DND-41 (cell line): ENCODE results near the gene CLDN14.

Experiments
- ATAC-seq: fragments of 200-7000 bp; cut with Tn5 transposase; 3 replicates; pipeline ENCODE4 v1.9.1; 2021; ENCODE audit warnings: low read depth; ENCODE audit not compliant: insufficient read depth
- DNase-seq: peaks from one replicate; pipeline ENCODE4 v3.0.0-alpha.2; 2020
- H2AFZ ChIP-seq: 2 replicates; pipeline ENCODE4 v1.6.0; 2012; ENCODE audit warnings: low read depth, low read length
- H3K27ac ChIP-seq: 2 replicates; pipeline ENCODE4 v1.5.1; 2012; ENCODE audit warnings: low read length, inconsistent platforms
- H3K27me3 ChIP-seq: fragments of 200-600 bp; sonication (generic); 2 replicates; pipeline ENCODE4 v1.6.0; 2012; ENCODE audit warnings: low read length, mild to moderate bottlenecking, inconsistent platforms; ENCODE audit not compliant: insufficient read depth, poor library complexity
- H3K36me3 ChIP-seq: 2 replicates; pipeline ENCODE4 v1.5.1; 2012; ENCODE audit warnings: low read length, inconsistent platforms; ENCODE audit not compliant: insufficient read depth
- H3K4me1 ChIP-seq: 2 replicates; pipeline ENCODE4 v1.5.1; 2012; ENCODE audit warnings: mild to moderate bottlenecking, low read length; ENCODE audit not compliant: insufficient read depth
- H3K4me2 ChIP-seq: 2 replicates; pipeline ENCODE4 v1.6.0; 2012; ENCODE audit warnings: mild to moderate bottlenecking, moderate library complexity, low read length, inconsistent platforms; ENCODE audit not compliant: insufficient read depth
- H3K4me3 ChIP-seq, 2 experiments: fragments of 200-600 bp in 1 of 2; shearing (Covaris generic) in 1 of 2; 2 replicates each; pipeline ENCODE4 v1.5.1; 2012 to 2016; ENCODE audit warnings: inconsistent platforms in 2 of 2, low read length in 2 of 2, mild to moderate bottlenecking in 2 of 2, low read depth in 1 of 2, moderate library complexity in 1 of 2
- H3K79me2 ChIP-seq: 2 replicates; pipeline ENCODE4 v1.6.0; 2012; ENCODE audit warnings: low read length, inconsistent platforms; ENCODE audit not compliant: insufficient read depth
- H3K9ac ChIP-seq: 2 replicates; pipeline ENCODE4 v1.6.0; 2012; ENCODE audit warnings: low read depth, mild to moderate bottlenecking, inconsistent platforms, low read length, moderate library complexity
- H3K9me3 ChIP-seq: 2 replicates; pipeline ENCODE4 v1.5.1; 2012; ENCODE audit warnings: low read length, moderate library complexity, mild to moderate bottlenecking, inconsistent platforms; ENCODE audit not compliant: insufficient read depth, severe bottlenecking
- H4K20me1 ChIP-seq: 2 replicates; pipeline ENCODE4 v1.6.0; 2012; ENCODE audit warnings: low read length; ENCODE audit not compliant: insufficient read depth
- CTCF ChIP-seq: IDR thresholded peaks from 2 replicates; pipeline ENCODE4 v1.5.1; 2012; ENCODE audit warnings: borderline replicate concordance, low read length, moderate library complexity, mild to moderate bottlenecking; ENCODE audit not compliant: poor library complexity, severe bottlenecking; ENCODE audit errors: extremely low read depth
- EZH2 ChIP-seq: IDR thresholded peaks from 3 replicates; pipeline ENCODE4 v1.6.1; 2012; ENCODE audit warnings: borderline replicate concordance, low read depth, mild to moderate bottlenecking, moderate library complexity, low read length, inconsistent platforms; ENCODE audit not compliant: severe bottlenecking

CLDN14 gene

DNA sequence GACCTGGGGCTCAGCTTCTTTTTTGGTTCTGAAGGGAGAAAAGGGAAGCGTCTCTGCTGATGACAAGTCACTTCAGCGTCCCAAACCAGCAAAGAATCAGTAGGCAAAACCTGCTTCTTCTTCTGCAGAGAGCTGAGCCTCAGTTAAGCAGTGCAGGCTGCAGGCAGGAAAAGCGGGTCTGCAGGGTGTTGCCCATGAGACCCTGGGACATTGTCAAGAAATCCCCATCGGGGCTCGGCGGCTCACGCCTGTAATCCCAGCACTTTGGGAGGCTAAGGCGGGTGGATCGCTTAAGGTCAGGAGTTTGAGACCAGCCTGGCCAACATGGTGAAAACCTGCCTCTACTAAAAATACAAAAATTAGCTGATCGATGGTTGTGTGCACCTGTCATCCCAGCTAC, 16.7 kb downstream of the CLDN14 start:
- H3K79me2 ChIP-seq = no peaks in the 10 kb centered on the region
- no peak overlapping the region for H3K4me2 ChIP-seq
- H3K9me3 ChIP-seq = no peaks in the 10 kb centered on the region
- H3K27ac ChIP-seq = no peak overlapping the region
- no peak for TF ChIP-seq CTCF
- no peak for TF ChIP-seq EZH2
- H3K4me3 ChIP-seq = no peak overlapping the region
- no peaks in the 10 kb centered on the region for H3K27me3 ChIP-seq
- H4K20me1 ChIP-seq = no peaks in the 10 kb centered on the region
- no peaks in the 10 kb centered on the region for H3K4me1 ChIP-seq
- no peak for DNase-seq
- H3K9ac ChIP-seq = no peak overlapping the region
- H2AFZ ChIP-seq = no peak overlapping the region
- H3K36me3 ChIP-seq = no peaks in the 10 kb centered on the region
- no peak for ATAC-seq

DNA sequence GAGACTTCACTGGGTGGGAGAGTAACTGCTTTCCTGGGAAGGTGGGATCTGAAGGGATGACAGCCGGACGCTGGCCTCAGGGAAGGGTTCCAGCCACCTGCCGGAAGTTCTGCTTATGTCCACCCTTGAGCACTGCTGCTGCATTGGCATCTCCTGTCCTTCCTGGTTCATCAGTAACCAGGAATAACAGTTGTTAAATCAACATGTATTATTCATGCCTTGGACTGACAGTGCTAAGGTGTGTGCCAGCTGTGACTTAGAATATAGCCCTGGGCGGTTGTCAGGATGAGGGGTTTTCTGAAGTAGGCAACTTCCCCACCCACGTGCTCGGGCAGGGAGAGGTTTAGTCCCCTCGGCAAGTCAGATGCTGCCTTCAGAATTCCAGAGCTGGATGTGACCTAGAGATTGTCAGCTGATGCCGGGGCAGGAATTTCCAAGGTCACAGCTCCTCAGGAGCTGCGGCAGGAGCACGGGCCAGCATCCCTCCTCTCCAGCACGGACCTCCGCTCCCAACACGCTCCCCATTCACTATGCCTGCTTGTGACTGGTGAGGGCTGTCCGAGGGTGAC, 17.9 kb downstream of the CLDN14 start:
- TF ChIP-seq EZH2 (no peak), CTCF (no peak)
- no peak overlapping the region for H3K27ac ChIP-seq
- no peaks in the 10 kb centered on the region for H3K9me3 ChIP-seq
- no peaks in the 10 kb centered on the region for H3K4me1 ChIP-seq
- no peaks in the 10 kb centered on the region for H3K36me3 ChIP-seq
- H3K9ac ChIP-seq = no peak overlapping the region
- no peaks in the 10 kb centered on the region for H4K20me1 ChIP-seq
- H3K4me2 ChIP-seq = no peak overlapping the region
- H3K79me2 ChIP-seq = no peaks in the 10 kb centered on the region
- no peaks in the 10 kb centered on the region for H3K27me3 ChIP-seq
- ATAC-seq (no peak), DNase-seq (no peak)
- no peak overlapping the region for H2AFZ ChIP-seq
- H3K4me3 ChIP-seq = no peak overlapping the region

DNA sequence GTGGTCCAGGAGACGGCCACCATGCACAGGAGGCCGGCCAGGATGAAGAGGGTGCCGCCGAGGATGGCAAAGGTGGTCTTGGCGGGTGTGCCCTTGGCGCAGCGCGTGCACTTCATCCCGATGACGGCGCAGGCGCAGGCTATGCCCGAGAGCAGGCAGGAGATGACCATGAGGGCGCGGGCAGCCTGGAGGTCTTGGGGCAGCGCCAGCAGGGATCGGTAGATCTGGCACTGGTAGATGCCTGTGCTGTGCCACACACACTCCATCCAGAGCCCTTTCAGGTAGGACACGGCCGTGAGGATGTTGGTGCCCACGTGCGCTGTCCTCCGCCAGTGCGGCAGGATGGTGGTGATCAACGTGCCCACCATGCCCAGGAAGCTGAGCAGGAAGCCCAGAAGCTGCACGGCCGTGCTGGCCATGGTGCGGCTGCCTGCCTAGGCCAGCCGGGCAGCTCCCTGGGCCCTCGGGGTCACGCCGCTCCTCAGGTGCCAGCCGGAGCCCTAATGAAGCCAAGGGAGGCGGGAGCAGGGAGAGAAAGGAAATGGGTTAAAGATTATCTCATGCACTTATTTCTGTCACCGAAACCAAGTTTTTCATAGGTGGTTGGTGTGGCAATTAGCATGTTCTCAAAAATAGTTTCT, 18.5 kb downstream of the CLDN14 start:
- no peaks in the 10 kb centered on the region for H3K79me2 ChIP-seq
- no peaks in the 10 kb centered on the region for H3K27me3 ChIP-seq
- H3K4me3 ChIP-seq = no peak overlapping the region
- no peak overlapping the region for H3K27ac ChIP-seq
- TF ChIP-seq CTCF (no peak), EZH2 (no peak)
- H3K9me3 ChIP-seq = no peaks in the 10 kb centered on the region
- no peaks in the 10 kb centered on the region for H3K36me3 ChIP-seq
- DNase-seq (no peak), ATAC-seq (no peak)
- H3K9ac ChIP-seq = no peak overlapping the region
- no peaks in the 10 kb centered on the region for H3K4me1 ChIP-seq
- H4K20me1 ChIP-seq = no peaks in the 10 kb centered on the region
- H2AFZ ChIP-seq = no peak overlapping the region
- no peak overlapping the region for H3K4me2 ChIP-seq

DNA sequence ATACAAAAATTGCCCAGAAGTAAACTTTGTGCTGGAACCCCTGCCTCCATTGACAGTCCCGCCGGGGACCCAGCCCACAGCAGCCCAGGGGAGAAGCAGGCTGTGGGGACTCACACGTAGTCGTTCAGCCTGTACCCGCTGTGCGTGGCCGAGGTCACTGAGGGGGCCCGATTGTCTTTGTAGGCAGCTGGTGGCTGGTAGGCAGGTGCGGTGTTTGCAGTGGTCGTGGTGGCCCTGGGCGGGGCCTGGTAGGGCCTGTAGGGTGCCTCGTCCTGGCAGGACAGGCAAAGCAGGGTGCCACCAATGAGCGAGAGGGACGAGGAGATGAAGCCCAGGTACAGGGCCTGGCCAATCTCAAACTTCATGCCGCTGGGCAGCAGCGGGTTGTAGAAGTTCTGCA, 19.1 kb downstream of the CLDN14 start:
- H3K79me2 ChIP-seq = no peaks in the 10 kb centered on the region
- no peak for ATAC-seq

More for the DNA sequence above, 19.1 kb downstream of the CLDN14 start:
- Histone ChIP-seq H3K27ac (no peak overlapping the region), H3K4me3 (no peak overlapping the region), H3K36me3 (no peaks in the 10 kb centered on the region), H3K27me3 (no peaks in the 10 kb centered on the region), H3K4me2 (no peak overlapping the region), H3K9me3 (no peaks in the 10 kb centered on the region), H3K4me1 (no peaks in the 10 kb centered on the region), H4K20me1 (no peaks in the 10 kb centered on the region), H2AFZ (no peak overlapping the region), H3K9ac (no peak overlapping the region)
- TF ChIP-seq CTCF (no peak), EZH2 (no peak)
- no peak for DNase-seq
